SU-DHL-6 (cell line): ENCODE results near the gene NYNRIN.

Experiments
- H2AFZ ChIP-seq: fragments of 200-600 bp; sonication (generic); 2 replicates; pipeline ENCODE4 v1.6.1; 2014; ENCODE audit warnings: low read depth, mild to moderate bottlenecking, moderate library complexity, mixed read lengths, antibody characterized with exemption, low read length; ENCODE audit not compliant: severe bottlenecking
- H3F3A ChIP-seq: fragments of 200-600 bp; shearing (Covaris generic); 2 replicates; pipeline ENCODE4 v1.6.0; 2016; ENCODE audit warnings: antibody characterized with exemption, mild to moderate bottlenecking; ENCODE audit not compliant: insufficient read depth
- H3K27ac ChIP-seq: fragments of 200-600 bp; sonication (generic); 2 replicates; pipeline ENCODE4 v1.5.1; 2016; ENCODE audit warnings: low read depth, mild to moderate bottlenecking, low read length, moderate library complexity, mixed read lengths
- H3K27me3 ChIP-seq: fragments of 200-600 bp; sonication (generic), shearing (Covaris generic); 2 replicates; pipeline ENCODE4 v1.6.0; 2014; ENCODE audit warnings: mild to moderate bottlenecking, low read length
- H3K36me3 ChIP-seq: fragments of 200-600 bp; sonication (generic); 2 replicates; pipeline ENCODE4 v1.6.1; 2014; ENCODE audit warnings: mild to moderate bottlenecking, low read length, mixed read lengths
- H3K4me2 ChIP-seq: fragments of 300-600, 200-600 bp; shearing (Covaris generic), sonication (generic); 2 replicates; pipeline ENCODE4 v1.6.0; 2014; ENCODE audit warnings: low read length, low read depth, mild to moderate bottlenecking; ENCODE audit not compliant: poor library complexity, severe bottlenecking
- H3K4me3 ChIP-seq: fragments of 200-600 bp; sonication (generic); 2 replicates; pipeline ENCODE4 v1.5.1; 2014; ENCODE audit warnings: antibody characterized with exemption, low read length, mild to moderate bottlenecking, mixed read lengths; ENCODE audit not compliant: insufficient read depth, poor library complexity, severe bottlenecking
- H3K79me2 ChIP-seq: fragments of 200-600 bp; sonication (generic); 2 replicates; pipeline ENCODE4 v1.6.1; 2014; ENCODE audit warnings: mild to moderate bottlenecking, low read length, moderate library complexity; ENCODE audit not compliant: insufficient read depth
- H3K9ac ChIP-seq: fragments of 200-600 bp; sonication (generic); 2 replicates; pipeline ENCODE4 v1.7.0; 2014; ENCODE audit warnings: mild to moderate bottlenecking, low read length
- H3K9me2 ChIP-seq: fragments of 200-600 bp; sonication (generic); replicated peaks from 2 replicates; pipeline ENCODE4 v1.6.1; 2014; ENCODE audit warnings: low read length; ENCODE audit not compliant: insufficient read depth
- H3K9me3 ChIP-seq: fragments of 200-600 bp; sonication (generic); 2 replicates; pipeline ENCODE4 v1.6.1; 2014; ENCODE audit warnings: low read length, mixed read lengths; ENCODE audit not compliant: insufficient read depth
- H4K20me1 ChIP-seq: fragments of 200-600 bp; sonication (generic); 2 replicates; pipeline ENCODE4 v1.6.1; 2014; ENCODE audit warnings: low read depth, mild to moderate bottlenecking, antibody characterized with exemption, low read length, moderate library complexity, mixed read lengths
- CTCF ChIP-seq: fragments of 200-600 bp; sonication (generic); IDR thresholded peaks from one replicate; pipeline ENCODE4 v1.5.1; 2017; ENCODE audit warnings: antibody characterized with exemption, mild to moderate bottlenecking, low read length, moderate library complexity; ENCODE audit not compliant: insufficient read depth, poor library complexity, severe bottlenecking
- EZH2phosphoT487 ChIP-seq: fragments of 200-600 bp; sonication (generic), shearing (Covaris generic); conservative IDR thresholded peaks from 2 replicates; pipeline ENCODE4 v1.6.1; 2018; ENCODE audit warnings: mild to moderate bottlenecking, antibody characterized with exemption, low read length, moderate library complexity, mixed read lengths

NYNRIN gene

GRCh38 chr14:24394275-24394674, 4.5 kb upstream of the NYNRIN start:
- H3F3A ChIP-seq: no peaks in the 10 kb centered on the region
- H3K4me2 ChIP-seq: no peak overlapping the region
- no peak overlapping the region for H3K4me3 ChIP-seq
- no peaks in the 10 kb centered on the region for H3K79me2 ChIP-seq
- H3K27ac ChIP-seq: no peak overlapping the region
- H3K27me3 ChIP-seq: no peaks in the 10 kb centered on the region
- no peaks in the 10 kb centered on the region for H4K20me1 ChIP-seq
- H3K9me3 ChIP-seq: no peaks in the 10 kb centered on the region
- no peaks in the 10 kb centered on the region for H3K9me2 ChIP-seq
- no peak overlapping the region for H3K9ac ChIP-seq
- H2AFZ ChIP-seq: no peak overlapping the region
- no peaks in the 10 kb centered on the region for H3K36me3 ChIP-seq
- TF ChIP-seq EZH2phosphoT487 (no peak), CTCF (no peak)

- no peak overlapping the region for H3K4me3 ChIP-seq
- no peak overlapping the region for H3K27ac ChIP-seq
- no peaks in the 10 kb centered on the region for H3F3A ChIP-seq
- H3K27me3 ChIP-seq: no peaks in the 10 kb centered on the region
- no peaks in the 10 kb centered on the region for H3K9me3 ChIP-seq
- TF ChIP-seq CTCF (no peak), EZH2phosphoT487 (no peak)
- H3K4me2 ChIP-seq: no peak overlapping the region
- no peak overlapping the region for H3K9ac ChIP-seq
- H2AFZ ChIP-seq: no peak overlapping the region
- no peaks in the 10 kb centered on the region for H3K79me2 ChIP-seq
- H3K36me3 ChIP-seq: no peaks in the 10 kb centered on the region
- H3K9me2 ChIP-seq: no peaks in the 10 kb centered on the region
- H4K20me1 ChIP-seq: no peaks in the 10 kb centered on the region
Observed at GRCh38 chr14:24395609-24396582, 2.9 kb upstream of the NYNRIN start.

GRCh38 chr14:24397639-24398292, 1.0 kb upstream of the NYNRIN start:
- Histone ChIP-seq H3K9ac (no peak overlapping the region), H3K27ac (no peak overlapping the region), H3K36me3 (no peaks in the 10 kb centered on the region), H3K9me2 (no peaks in the 10 kb centered on the region), H3K79me2 (no peaks in the 10 kb centered on the region), H3K4me2 (no peak overlapping the region), H3K4me3 (no peak overlapping the region), H3K9me3 (no peaks in the 10 kb centered on the region), H2AFZ (no peak overlapping the region), H4K20me1 (no peaks in the 10 kb centered on the region), H3K27me3 (no peaks in the 10 kb centered on the region), H3F3A (no peaks in the 10 kb centered on the region)
- TF ChIP-seq EZH2phosphoT487: no peak
- no peak for TF ChIP-seq CTCF
